ENCODE measurements around the gene TANGO2.

Gene TANGO2

DNA sequence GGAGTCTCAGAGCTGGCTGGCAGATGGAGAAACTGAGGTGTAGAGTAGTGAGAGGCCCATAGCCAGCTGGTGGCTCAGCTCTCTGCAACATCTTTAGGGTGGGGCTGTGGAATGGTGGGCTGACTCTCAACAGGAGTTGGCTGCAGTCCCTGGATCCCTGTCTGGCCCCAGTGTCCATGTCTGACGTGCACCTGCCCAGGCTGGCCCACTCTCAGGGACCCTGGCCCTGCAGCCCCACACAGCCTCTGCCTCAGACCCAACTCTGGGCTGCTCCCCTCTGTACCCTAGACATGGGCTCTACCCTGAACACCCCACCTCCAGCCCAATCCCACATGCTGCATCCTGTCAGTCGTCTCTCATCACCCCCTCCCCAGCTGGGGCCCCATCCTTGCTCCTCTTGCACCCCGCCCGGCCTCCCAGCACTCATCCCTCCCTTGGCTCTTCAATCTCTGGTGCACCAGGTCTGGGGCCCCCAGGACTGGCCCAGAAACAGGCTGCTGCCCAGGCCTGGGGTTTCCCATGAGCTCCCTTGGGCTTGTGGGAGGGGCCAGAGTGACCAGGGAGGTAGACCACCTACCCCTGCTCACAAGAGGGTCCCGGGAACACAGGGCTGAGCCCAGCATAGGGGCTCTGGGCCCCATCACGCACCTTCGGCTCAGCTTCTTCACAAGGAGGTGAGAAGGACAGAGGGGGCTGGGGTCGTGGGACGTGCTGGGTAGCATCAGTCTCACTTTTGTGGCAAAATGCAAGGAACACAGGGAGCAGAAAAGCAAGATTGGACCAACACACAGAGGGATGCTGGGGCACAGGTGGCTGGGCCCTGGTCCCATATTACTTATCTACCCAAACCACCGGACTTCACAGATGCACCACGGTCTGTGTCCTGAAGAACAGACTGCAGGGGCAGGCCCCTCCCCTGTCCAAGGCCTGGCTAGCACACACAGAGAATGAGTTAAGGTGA is 35.8 kb upstream of the TANGO2 start:
- Histone ChIP-seq H3K36me3 (ENCODE audit: control insufficient read depth in 1 of 2, insufficient read depth in 2 of 2, low read length in 2 of 2) (peaks cover 5 to 17% of the 10 kb centered on the region in 2 donors), H3K4me3 (ENCODE audit: low read depth in 1 of 2, low read length in 2 of 2) (peak overlapping the region in 1 of 2 donors; percentile 74), H3K9me3 (ENCODE audit: control insufficient read depth in 1 of 2, low read length in 2 of 2) (no peaks in the 10 kb centered on the region), H3K27ac (ENCODE audit: low read length) (no peak overlapping the region), H3K27me3 (ENCODE audit: low read depth, low read length) (no peaks in the 10 kb centered on the region), H3K4me1 (ENCODE audit: control insufficient read depth in 1 of 2, insufficient read depth in 2 of 2, low read length in 2 of 2) (peaks cover 11 to 30% of the 10 kb centered on the region in 2 donors)

DNA sequence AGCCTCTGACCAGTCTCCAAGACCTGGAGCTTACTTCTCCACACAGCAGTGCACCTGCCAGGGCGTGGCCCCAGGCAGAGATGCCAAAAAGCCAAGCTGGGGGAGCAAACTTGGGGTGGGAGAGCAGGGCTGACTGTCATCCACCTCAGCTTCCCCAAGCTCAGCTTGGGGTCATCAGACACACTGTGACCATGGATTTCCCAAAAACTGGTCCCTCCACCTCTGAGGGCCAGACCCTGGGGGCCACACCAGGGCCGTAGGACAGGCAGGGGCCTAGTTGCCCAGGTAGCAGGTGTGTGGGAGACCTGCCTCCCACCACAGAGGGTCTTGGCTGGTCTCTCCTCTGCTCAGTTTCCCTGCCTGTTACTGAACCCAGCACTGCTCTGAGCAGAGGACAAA is 34.9 kb upstream of the TANGO2 start:
- peak overlapping the region; percentile 49 to 74 for H3K4me3 ChIP-seq (ENCODE audit: low read depth in 1 of 2, low read length in 2 of 2)

DNA sequence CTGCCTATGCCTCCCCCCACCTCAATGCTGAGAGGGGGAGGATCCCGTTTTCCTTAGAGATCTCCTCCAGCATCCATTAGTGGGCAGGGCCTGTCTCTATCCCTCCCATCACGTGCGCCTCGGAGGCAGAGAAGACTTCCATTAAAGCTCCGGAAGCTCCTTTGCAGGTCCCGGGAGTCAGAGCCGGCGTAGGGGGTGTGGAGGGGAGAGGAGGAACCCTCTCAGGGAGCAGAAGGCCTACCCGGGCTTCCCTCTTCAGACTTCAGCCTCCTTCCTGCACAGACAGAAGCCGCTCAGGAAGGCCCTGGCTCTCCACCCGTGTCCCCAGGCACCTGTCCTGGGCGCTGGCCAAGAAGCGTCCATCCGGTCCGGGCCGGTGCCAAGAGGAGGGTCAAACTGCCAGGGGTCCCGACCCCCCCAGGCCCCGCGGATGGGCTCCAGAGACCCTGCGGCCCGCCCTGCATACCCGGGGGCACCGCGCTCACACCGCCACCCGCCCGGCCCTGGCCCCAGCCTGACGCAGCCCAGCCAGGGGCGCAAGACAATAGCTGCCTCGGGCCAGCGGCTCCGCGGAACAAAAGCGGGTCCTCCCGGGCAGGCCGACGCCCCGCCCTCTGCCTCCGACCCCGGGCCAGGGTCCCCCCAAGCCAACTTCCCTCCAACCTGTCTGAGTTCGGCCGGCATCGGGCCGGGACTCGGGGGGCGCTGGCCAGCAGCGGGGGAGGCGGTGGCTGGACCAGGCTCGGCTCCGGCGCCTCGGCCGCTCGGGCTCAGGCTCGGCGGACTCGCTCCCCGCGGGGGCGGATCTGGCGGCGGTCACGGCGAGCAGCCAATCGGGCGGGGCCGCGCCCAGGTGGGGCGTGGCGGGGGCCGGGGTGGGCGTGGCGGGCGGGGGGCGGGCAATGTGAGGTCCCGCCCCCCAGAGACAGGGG is 34.2 kb upstream of the TANGO2 start:
- H3K4me3 ChIP-seq (ENCODE audit: low read depth in 1 of 2, low read length in 2 of 2) = peak overlapping the region; percentile 49 to 74

More for the DNA sequence above, 34.9 kb upstream of the TANGO2 start:
- Histone ChIP-seq H3K36me3 (ENCODE audit: control insufficient read depth in 1 of 2, insufficient read depth in 2 of 2, low read length in 2 of 2) (peaks cover 0 to 9% of the 10 kb centered on the region in 2 donors), H3K9me3 (ENCODE audit: control insufficient read depth in 1 of 2, low read length in 2 of 2) (no peaks in the 10 kb centered on the region), H3K4me1 (ENCODE audit: control insufficient read depth in 1 of 2, insufficient read depth in 2 of 2, low read length in 2 of 2) (peaks cover 11 to 30% of the 10 kb centered on the region in 2 donors), H3K27ac (ENCODE audit: low read length) (peak overlapping the region; percentile 23), H3K27me3 (ENCODE audit: low read depth, low read length) (no peaks in the 10 kb centered on the region)

DNA sequence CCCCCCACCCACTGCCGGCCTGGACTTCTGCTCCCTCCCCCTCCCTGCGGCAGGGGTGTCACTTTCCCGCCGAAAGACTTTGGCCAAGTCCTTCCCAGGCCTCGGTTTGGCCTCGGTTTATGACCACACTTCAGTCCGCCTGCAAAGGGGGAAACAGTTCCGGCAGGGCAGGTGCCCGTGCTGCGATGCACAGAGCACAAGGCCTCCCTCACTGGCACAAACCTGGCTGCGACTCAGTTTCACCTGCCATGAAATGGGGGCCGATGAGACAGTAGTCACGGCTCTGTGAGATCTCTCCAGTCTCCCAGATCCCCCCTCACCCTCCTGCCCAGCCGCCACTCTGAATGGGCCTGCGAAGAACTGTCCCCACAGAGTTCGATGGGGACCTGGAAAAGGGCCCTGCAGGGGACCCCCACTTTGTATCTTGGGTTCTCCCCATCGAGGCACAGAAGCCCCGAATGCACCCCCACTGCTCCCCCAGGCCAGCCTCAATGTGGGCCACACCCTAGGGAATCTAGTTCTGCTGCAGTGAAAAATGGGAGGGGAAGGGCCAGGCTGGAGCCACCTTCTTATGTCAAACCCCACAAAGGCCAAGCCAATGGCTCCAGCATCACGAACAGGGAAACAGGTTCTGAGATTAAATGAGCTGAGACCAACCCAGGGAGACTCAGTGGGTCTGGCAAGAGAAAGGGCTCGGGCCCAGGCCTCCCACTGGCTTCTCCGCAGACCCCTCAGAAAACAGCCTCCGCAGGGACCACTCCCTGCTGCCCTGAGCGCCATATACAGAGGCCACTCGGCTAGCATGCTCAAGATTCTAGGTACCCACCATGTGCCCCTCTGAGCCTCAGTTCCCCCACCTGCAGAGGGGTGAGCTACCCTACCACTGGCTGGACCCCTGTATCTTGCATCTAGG is 33.3 kb upstream of the TANGO2 start:
- Histone ChIP-seq H3K27ac (ENCODE audit: low read length) (no peak overlapping the region), H3K4me1 (ENCODE audit: control insufficient read depth in 1 of 2, insufficient read depth in 2 of 2, low read length in 2 of 2) (peaks cover 11 to 39% of the 10 kb centered on the region in 2 donors), H3K9me3 (ENCODE audit: control insufficient read depth in 1 of 2, low read length in 2 of 2) (no peaks in the 10 kb centered on the region), H3K36me3 (ENCODE audit: control insufficient read depth in 1 of 2, insufficient read depth in 2 of 2, low read length in 2 of 2) (no peaks in the 10 kb centered on the region), H3K4me3 (ENCODE audit: low read depth in 1 of 2, low read length in 2 of 2) (no peak overlapping the region), H3K27me3 (ENCODE audit: low read depth, low read length) (no peaks in the 10 kb centered on the region)

More for the DNA sequence above, 34.2 kb upstream of the TANGO2 start:
- Histone ChIP-seq H3K27ac (ENCODE audit: low read length) (peak overlapping the region; percentile 23), H3K9me3 (ENCODE audit: control insufficient read depth in 1 of 2, low read length in 2 of 2) (no peaks in the 10 kb centered on the region), H3K36me3 (ENCODE audit: control insufficient read depth in 1 of 2, insufficient read depth in 2 of 2, low read length in 2 of 2) (peaks cover 0 to 2% of the 10 kb centered on the region in 2 donors), H3K27me3 (ENCODE audit: low read depth, low read length) (no peaks in the 10 kb centered on the region), H3K4me1 (ENCODE audit: control insufficient read depth in 1 of 2, insufficient read depth in 2 of 2, low read length in 2 of 2) (peaks cover 11 to 30% of the 10 kb centered on the region in 2 donors)

DNA sequence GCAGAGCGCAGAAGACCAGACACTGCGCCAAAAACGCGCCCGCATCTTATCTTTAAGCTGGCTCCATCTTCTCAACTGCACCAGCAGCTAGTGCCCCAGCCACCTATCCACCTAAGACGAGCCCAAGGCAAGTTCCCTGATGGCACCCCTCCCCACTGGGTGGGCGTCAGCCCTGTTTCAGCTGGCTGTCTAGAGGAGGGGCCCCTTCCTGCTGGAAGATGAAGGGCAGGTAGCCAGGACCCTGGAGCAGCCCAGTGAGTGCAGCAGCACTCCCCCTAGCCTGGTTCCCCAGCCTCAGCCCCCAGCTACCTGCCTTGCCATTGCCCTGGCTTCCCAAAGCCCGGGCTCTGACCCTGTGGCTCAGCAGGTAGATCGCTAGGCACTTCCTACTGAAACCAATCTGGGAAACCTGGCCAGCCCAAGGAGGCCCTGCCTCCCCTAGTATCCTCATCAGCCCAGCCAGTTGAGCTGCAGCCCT is 32.5 kb upstream of the TANGO2 start:
- Histone ChIP-seq H3K27me3 (ENCODE audit: low read depth, low read length) (no peaks in the 10 kb centered on the region), H3K9me3 (ENCODE audit: control insufficient read depth in 1 of 2, low read length in 2 of 2) (no peaks in the 10 kb centered on the region), H3K4me3 (ENCODE audit: low read depth in 1 of 2, low read length in 2 of 2) (no peak overlapping the region), H3K4me1 (ENCODE audit: control insufficient read depth in 1 of 2, insufficient read depth in 2 of 2, low read length in 2 of 2) (peaks cover 10 to 46% of the 10 kb centered on the region in 2 donors), H3K36me3 (ENCODE audit: control insufficient read depth in 1 of 2, insufficient read depth in 2 of 2, low read length in 2 of 2) (no peaks in the 10 kb centered on the region), H3K27ac (ENCODE audit: low read length) (no peak overlapping the region)

DNA sequence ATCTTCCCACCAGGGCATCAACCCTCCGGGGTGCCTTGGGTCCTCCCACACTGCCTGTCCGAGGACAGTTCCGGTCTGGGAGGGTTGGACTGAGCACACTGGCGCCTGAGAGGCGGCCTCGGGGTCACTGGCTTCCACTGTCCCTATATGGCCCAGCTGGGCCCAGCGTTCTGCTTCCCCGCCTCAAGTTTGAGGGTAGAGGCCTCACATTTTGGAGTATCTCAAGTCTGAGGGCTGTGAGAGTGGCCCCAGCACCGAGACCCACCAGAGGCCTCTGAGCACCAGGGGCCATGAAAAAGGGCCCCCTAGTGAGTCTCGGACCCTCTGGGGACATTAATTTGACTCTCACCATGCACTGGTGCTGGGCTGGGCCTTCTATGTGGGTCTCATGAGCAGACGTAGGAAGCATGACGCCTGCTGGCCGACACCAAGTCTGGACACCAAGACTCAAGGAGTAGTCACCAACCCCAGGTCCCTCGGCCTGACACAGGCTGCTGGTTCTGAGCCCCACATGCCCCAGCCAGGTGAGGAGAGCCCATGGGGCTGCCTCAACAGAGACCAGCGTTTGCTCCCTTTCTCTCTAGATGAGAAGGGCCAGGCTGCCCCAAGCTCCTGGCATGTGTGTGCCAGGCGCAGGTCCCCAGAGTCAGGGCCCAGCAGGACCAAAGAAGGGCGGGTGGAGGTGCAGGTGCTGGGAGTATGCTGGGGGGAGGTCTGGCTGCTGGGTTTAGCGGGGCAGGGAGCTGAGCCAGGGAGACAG is 31.8 kb upstream of the TANGO2 start:
- no peak overlapping the region for H3K4me3 ChIP-seq (ENCODE audit: low read depth in 1 of 2, low read length in 2 of 2)
- no peaks in the 10 kb centered on the region for H3K36me3 ChIP-seq (ENCODE audit: control insufficient read depth in 1 of 2, insufficient read depth in 2 of 2, low read length in 2 of 2)
- no peaks in the 10 kb centered on the region for H3K9me3 ChIP-seq (ENCODE audit: control insufficient read depth in 1 of 2, low read length in 2 of 2)
- H3K27ac ChIP-seq (ENCODE audit: low read length) = no peak overlapping the region
- no peaks in the 10 kb centered on the region for H3K27me3 ChIP-seq (ENCODE audit: low read depth, low read length)
- peaks cover 6 to 39% of the 10 kb centered on the region in 2 donors for H3K4me1 ChIP-seq (ENCODE audit: control insufficient read depth in 1 of 2, insufficient read depth in 2 of 2, low read length in 2 of 2)

DNA sequence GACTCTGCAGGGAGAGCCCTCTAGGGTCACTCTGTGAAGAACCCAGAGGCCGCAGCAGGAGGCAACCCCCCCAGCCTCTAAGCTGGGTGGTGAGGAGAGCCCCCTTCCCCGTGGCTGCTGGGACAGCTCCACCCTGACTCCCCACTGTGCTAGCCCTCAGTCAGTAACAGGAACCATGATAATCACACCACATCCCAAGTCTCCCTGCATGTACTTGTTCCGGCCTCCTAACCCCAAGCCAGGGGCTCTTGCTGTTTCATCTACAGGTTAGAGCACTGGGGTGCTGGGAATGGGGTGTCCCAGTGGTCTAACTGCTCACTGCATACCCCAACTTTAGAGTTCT is 31.2 kb upstream of the TANGO2 start:
- H3K27me3 ChIP-seq (ENCODE audit: low read depth, low read length) = no peaks in the 10 kb centered on the region
- H3K4me3 ChIP-seq (ENCODE audit: low read depth in 1 of 2, low read length in 2 of 2) = no peak overlapping the region
- H3K27ac ChIP-seq (ENCODE audit: low read length) = no peak overlapping the region
- H3K4me1 ChIP-seq (ENCODE audit: control insufficient read depth in 1 of 2, insufficient read depth in 2 of 2, low read length in 2 of 2) = peaks cover 6 to 33% of the 10 kb centered on the region in 2 donors
- no peaks in the 10 kb centered on the region for H3K36me3 ChIP-seq (ENCODE audit: control insufficient read depth in 1 of 2, insufficient read depth in 2 of 2, low read length in 2 of 2)
- no peaks in the 10 kb centered on the region for H3K9me3 ChIP-seq (ENCODE audit: control insufficient read depth in 1 of 2, low read length in 2 of 2)

DNA sequence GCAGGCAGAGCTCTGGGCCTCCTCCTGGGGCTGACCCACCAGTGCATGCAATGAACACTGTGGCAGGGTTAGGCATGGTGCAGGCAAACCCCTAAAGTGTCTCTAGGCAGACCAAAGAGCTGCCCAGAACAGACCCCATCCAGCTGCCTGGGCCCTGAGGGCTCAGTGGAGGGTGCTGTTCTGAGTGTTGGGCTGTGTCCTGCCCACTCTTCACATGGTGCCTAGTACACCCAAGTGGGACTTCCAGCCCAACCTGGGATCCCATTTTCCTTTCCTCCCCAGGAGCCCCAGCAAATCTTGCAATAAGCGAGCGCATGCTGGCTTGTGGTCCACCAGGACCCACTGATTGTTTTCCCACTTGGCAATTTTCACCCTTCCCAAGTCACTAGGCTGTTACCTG is 30.7 kb upstream of the TANGO2 start:
- Histone ChIP-seq H3K9me3 (ENCODE audit: control insufficient read depth in 1 of 2, low read length in 2 of 2) (no peaks in the 10 kb centered on the region), H3K27me3 (ENCODE audit: low read depth, low read length) (no peaks in the 10 kb centered on the region), H3K4me1 (ENCODE audit: control insufficient read depth in 1 of 2, insufficient read depth in 2 of 2, low read length in 2 of 2) (peaks cover 6 to 30% of the 10 kb centered on the region in 2 donors), H3K27ac (ENCODE audit: low read length) (no peak overlapping the region), H3K4me3 (ENCODE audit: low read depth in 1 of 2, low read length in 2 of 2) (no peak overlapping the region), H3K36me3 (ENCODE audit: control insufficient read depth in 1 of 2, insufficient read depth in 2 of 2, low read length in 2 of 2) (no peaks in the 10 kb centered on the region)

DNA sequence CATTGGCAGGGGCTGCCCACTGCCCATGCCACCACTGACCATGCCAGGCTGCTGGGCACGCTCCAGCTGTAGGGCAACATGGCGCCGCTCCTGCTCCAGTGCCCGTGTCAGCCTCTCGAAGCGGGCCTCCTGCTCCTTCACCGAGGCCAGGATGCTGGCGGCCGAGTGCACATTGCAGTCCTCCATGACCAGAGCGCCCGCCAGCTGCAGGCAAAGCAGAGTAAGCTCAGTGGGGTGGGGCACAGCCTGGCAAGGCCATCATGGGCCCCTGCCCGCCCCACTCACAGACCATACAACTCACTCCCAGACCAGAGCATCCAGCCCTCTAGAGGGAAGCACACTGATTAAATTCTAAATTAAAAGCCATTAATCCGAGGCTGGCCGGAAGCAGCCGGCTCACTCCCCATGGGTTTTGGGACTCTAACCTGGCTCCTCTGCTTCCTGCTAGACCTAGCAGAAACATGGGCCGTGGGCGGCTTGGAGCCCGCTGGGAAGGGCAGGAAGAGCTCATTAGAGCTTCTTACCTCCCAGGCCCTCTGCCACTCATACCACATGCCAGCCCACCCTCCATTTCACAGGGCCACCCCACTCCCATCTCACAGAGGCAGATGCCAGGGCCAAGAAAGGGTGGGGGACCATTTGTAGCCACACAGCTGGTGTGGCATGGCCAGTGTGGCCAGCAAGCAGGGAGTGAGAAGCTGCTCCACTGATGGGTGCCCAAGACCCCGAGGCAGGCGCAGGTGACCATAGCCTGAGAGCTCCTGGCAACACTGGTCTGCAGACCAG is 30.1 kb upstream of the TANGO2 start:
- no peak overlapping the region for H3K4me3 ChIP-seq (ENCODE audit: low read depth in 1 of 2, low read length in 2 of 2)
- peaks cover 6 to 24% of the 10 kb centered on the region in 2 donors for H3K4me1 ChIP-seq (ENCODE audit: control insufficient read depth in 1 of 2, insufficient read depth in 2 of 2, low read length in 2 of 2)
- no peak overlapping the region for H3K27ac ChIP-seq (ENCODE audit: low read length)
- no peaks in the 10 kb centered on the region for H3K27me3 ChIP-seq (ENCODE audit: low read depth, low read length)
- no peaks in the 10 kb centered on the region for H3K9me3 ChIP-seq (ENCODE audit: control insufficient read depth in 1 of 2, low read length in 2 of 2)
- no peaks in the 10 kb centered on the region for H3K36me3 ChIP-seq (ENCODE audit: control insufficient read depth in 1 of 2, insufficient read depth in 2 of 2, low read length in 2 of 2)

DNA sequence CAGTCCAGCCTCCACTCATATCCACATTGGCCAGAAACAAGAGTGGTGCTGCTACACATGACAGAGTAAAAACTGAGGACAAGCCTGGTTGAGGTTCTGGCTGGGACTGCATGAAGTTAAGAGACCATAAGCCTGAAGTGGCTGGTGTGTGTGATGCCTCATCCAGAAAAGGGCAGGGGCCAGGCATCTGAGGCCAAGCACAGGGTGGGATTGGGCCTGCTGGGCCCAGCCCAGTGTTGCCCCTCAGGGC is 29.6 kb upstream of the TANGO2 start:
- Histone ChIP-seq H3K27me3 (ENCODE audit: low read depth, low read length) (no peaks in the 10 kb centered on the region), H3K4me1 (ENCODE audit: control insufficient read depth in 1 of 2, insufficient read depth in 2 of 2, low read length in 2 of 2) (peaks cover under 1 to 18% of the 10 kb centered on the region in 2 donors), H3K36me3 (ENCODE audit: control insufficient read depth in 1 of 2, insufficient read depth in 2 of 2, low read length in 2 of 2) (no peaks in the 10 kb centered on the region), H3K4me3 (ENCODE audit: low read depth in 1 of 2, low read length in 2 of 2) (no peak overlapping the region), H3K27ac (ENCODE audit: low read length) (no peak overlapping the region), H3K9me3 (ENCODE audit: control insufficient read depth in 1 of 2, low read length in 2 of 2) (no peaks in the 10 kb centered on the region)

Data from muscle layer of duodenum (tissue), 2 donors.